ENCODE measurements around the gene FAM13A.
"Not testable (repeated sequence)": the region's sequence is repeated elsewhere in the genome, so short reads cannot be mapped to it uniquely, and the experiment has no call there.

Gene FAM13A

GRCh38 chr4:88891636-88892035, 165.3 kb downstream of the FAM13A start:
- DNase-seq: no peak

GRCh38 chr4:88887409-88887808, 169.6 kb downstream of the FAM13A start:
- DNase-seq: peak; percentile 53

GRCh38 chr4:88881227-88881569, 175.8 kb downstream of the FAM13A start:
- no peak for DNase-seq

- DNase-seq: no peak
Measured at GRCh38 chr4:88880501-88881226, 176.3 kb downstream of the FAM13A start.

GRCh38 chr4:88879991-88880390, 177.0 kb downstream of the FAM13A start:
- DNase-seq: no peak

DNA sequence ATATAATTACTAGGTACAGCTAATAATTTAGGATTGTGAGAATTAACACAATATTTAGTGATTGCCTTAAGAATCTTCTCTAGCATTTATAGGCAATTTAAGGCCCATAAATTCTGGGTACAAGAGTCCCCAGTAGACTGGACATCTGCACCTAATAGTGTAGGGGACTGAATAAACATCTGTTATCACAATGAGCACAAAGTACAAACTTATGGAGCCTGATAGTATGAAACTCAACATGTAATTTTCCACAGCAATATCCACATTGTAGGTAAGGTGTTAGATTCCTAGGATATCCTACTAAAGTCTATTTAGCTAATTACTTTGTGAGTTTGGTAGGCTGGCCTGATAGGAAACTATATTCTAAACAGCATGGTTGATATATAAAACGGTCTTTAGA, 178.3 kb downstream of the FAM13A start:
- no peak for DNase-seq

GRCh38 chr4:88870428-88870827, 186.6 kb downstream of the FAM13A start:
- DNase-seq: no peak

GRCh38 chr4:88868510-88868909, 188.5 kb downstream of the FAM13A start:
- DNase-seq: no peak

- no peak for DNase-seq
Measured at GRCh38 chr4:88866862-88867550, 190.0 kb downstream of the FAM13A start.

GRCh38 chr4:88865466-88865865, 191.5 kb downstream of the FAM13A start:
- DNase-seq: no peak

GRCh38 chr4:88865046-88865445, 191.9 kb downstream of the FAM13A start:
- DNase-seq: no peak

DNA sequence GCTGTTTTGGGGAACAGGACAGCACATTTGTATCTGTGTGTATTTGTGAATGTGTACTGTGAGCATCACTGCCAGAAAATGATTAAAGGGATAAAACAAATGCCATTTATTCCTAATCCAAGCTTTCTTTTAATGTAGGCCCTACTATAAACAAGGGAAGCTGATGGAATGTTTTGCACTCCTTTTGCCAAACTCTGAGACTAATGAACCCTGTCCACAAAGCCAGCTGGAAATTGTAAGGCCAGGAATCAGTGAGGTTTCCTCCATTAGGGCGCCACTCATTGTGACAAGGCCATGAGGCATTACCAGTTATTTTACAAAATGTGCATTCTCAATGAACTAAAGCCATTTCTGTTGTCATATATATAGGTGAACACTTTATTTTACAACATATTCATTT, 196.4 kb downstream of the FAM13A start:
- DNase-seq: no peak

- DNase-seq: no peak
Measured at GRCh38 chr4:88859191-88859812, 197.7 kb downstream of the FAM13A start.

- no peak for DNase-seq
Measured at GRCh38 chr4:88858752-88859151, 198.2 kb downstream of the FAM13A start.

DNA sequence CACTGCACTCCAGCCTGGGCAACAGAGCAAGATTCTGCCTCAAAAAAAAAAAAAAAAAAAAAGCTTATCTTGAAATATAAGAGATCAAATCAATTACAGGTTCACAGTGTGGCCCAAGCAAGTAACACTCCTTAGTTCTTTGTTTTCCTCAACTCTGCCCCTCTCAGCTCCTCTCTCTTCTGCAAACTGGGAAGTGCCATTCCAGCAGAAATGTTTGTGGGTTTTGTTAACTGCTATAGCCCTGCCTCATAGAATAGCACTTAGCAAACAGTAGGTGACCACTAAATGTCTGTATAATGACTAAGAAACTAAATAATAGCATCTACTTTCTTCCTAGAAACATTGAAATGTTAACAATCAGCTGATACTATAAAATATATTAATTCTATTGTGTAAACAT, 199.4 kb downstream of the FAM13A start:
- DNase-seq: no peak

DNA sequence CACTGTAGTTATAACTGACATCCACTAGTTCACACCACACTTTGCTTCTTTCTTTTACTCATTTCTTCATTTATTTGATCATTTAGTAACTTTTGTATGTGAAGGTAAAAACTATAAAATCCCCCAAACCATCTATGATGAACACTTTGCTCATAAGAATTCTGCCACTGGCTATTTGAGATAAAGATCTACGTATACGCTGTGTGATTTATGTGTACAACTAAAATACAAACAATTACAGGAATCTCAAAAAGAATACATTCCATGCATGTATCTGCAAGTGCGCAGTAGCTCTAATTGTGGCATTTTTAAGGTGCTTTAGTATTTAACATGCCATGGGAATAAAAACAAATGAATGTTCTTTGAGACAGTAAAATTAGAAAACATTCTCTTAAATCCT, 202.5 kb downstream of the FAM13A start:
- DNase-seq: no peak

DNA sequence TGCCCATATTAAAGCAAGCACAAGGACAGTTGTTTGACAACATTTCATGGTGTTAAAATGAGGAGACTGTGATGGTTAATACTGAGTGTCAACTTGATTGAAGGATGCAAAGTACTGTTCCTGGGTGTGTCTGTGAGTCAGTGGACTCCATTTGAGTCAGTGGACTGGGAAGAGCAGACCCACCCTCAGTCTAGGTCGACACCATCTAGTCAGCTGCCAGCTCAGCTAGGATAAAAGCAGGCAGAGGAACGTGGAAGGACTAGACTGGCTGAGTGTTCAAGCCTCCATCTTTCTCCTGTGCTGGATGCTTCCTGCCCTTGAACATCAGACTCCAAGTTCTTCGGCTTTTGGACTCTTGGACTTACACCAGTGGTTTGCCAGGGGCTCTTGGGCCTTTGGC, 203.4 kb downstream of the FAM13A start:
- DNase-seq: not testable (repeated sequence)

DNA sequence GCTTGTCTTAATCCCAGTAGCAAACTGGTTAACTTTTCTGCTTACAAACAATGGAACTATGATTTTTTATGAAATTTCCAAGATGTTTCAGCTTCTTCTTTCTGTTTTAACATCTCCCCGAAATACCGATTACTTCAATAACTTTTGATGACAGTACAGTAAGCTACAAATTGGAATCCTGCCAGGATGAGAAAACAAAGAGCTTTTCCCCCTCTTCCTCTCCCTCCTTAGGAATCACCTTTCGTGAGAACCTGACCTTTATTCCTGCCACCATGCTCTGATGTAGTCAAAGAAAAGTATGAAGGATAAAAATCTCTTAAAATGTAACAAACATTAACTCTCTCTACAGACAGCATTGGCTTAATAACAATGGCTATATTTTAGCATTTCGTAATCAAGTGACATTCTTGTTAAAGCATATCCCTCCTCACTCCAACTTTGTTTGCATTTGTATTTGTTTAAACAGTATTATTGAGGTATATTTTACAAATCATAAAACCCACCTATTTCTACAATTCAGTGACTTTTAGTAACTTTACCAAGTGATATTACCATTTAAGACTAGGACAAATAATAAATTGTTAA, 210.7 kb downstream of the FAM13A start:
- DNase-seq: no peak

GRCh38 chr4:88843067-88843685, 213.8 kb downstream of the FAM13A start:
- DNase-seq: no peak

DNA sequence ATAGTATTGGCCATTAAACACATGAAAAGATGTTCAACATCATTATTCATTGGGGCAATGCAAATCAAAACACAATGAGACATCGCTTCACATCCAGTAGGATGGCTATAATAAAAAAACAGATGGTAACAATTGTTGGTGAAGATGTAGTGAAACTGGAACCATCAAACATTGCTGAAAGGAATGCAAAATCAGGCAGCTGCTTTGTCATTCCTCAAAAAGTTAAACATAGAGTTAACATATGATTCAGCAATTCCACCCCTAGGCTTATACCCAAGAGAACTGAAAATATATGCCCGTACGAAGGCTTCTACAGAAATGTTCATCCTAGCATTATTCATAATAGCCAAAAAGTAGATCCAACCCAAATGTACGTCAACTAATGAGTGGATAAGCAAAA, 215.3 kb downstream of the FAM13A start:
- DNase-seq: no peak

DNA sequence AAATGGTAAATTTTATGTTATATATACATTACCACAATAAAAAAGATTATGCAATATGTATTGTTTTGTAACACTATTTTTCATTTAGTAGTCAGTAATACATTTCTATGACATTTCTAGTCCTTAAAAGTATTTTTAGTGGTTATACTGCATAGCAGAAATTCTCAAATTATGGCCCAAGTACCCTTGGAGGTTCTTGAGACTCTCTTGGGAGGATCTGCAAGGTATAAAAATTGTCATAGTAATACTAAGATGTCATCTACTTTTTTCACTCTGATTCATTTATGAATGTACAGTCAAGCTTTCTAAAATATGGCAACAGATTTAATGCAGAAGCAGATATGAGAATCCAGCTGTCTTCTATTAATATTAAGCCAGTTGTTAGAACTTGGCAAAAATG, 220.8 kb downstream of the FAM13A start:
- DNase-seq: no peak

GRCh38 chr4:88831031-88831430, 226.0 kb downstream of the FAM13A start:
- DNase-seq: no peak

- DNase-seq: no peak
Measured at GRCh38 chr4:88830598-88830997, 226.4 kb downstream of the FAM13A start.

Data from islet precursor cell (in vitro differentiated cells).